Endothelial cell of umbilical vein (primary cell): Measurements from ENCODE around the gene IL18. TPM values are rescaled to one million over a fixed set of nuclear protein-coding genes. Genes with fewer than 3 reads are reported as not detected.

Experiments used
- BruUV-seq: library from RNA; stranded (reverse); fragments of 400-500 nt; replicated peaks from 2 replicates; lab custom pipeline; 2021; lab: Mats Ljungman, UMichigan
- CTCF ChIA-PET: fragments of 300-600, 350-600 bp; sonication (Branson Sonifier 250); formaldehyde crosslinking; loops from one replicate; lab custom pipeline; 2021; ENCODE audit warnings: antibody characterized with exemption, inconsistent platforms; lab: Charles Lee
- POLR2A ChIA-PET: fragments of 300-600, 350-600 bp; sonication (Branson Sonifier 250); formaldehyde crosslinking; loops from one replicate; lab custom pipeline; 2021; ENCODE audit warnings: antibody characterized with exemption, inconsistent platforms; lab: Charles Lee
- DNase-seq: peaks from one replicate; pipeline ENCODE4 v3.0.0-alpha.2; 2011; ENCODE audit warnings: low read depth, low spot score
- FAIRE-seq: peaks from 2 replicates; lab custom pipeline; 2011; peaks lifted over from hg19 to GRCh38; lab: Jason Lieb, UNC
- H2AFZ ChIP-seq: 2 replicates; pipeline ENCODE4 v1.6.0; 2012; ENCODE audit warnings: low read depth, low read length, control low read depth, inconsistent platforms
- H3K27ac ChIP-seq: 2 replicates; pipeline ENCODE4 v1.5.1; 2011; ENCODE audit warnings: low read depth, mild to moderate bottlenecking, control low read depth, low read length, moderate library complexity; ENCODE audit not compliant: insufficient read depth
- H3K27me3 ChIP-seq, 2 experiments: 2 replicates each; pipeline versions ENCODE4 v1.6.0 to v1.6.1; 2011; ENCODE audit warnings: low read length in 2 of 2, mixed read lengths in 1 of 2; ENCODE audit not compliant: control insufficient read depth in 2 of 2, insufficient read depth in 2 of 2
- H3K36me3 ChIP-seq, 2 experiments: 2 replicates in 1 of 2; 3 replicates in 1 of 2; pipeline ENCODE4 v1.5.1; 2011; ENCODE audit warnings: low read length in 2 of 2, mild to moderate bottlenecking in 1 of 2, moderate library complexity in 1 of 2; ENCODE audit not compliant: control insufficient read depth in 2 of 2, insufficient read depth in 2 of 2; ENCODE audit errors: extremely low read depth in 1 of 2
- H3K4me1 ChIP-seq: 3 replicates; pipeline ENCODE4 v1.5.1; 2011; ENCODE audit warnings: mild to moderate bottlenecking, low read length; ENCODE audit not compliant: control insufficient read depth, insufficient read depth; ENCODE audit errors: extremely low read depth
- H3K4me2 ChIP-seq: 2 replicates; pipeline ENCODE4 v1.6.1; 2011; ENCODE audit warnings: low read length, control low read depth, mixed read lengths; ENCODE audit not compliant: insufficient read depth
- H3K4me3 ChIP-seq, 3 experiments: fragments of 200-600 bp in 1 of 3; sonication (generic), shearing (Covaris generic) in 1 of 3; replicated peaks in 1 of 3; 2 replicates each; pipeline ENCODE4 v1.5.1; 2011 to 2016; ENCODE audit warnings: control low read depth in 3 of 3, low read length in 3 of 3, mild to moderate bottlenecking in 2 of 3, inconsistent platforms in 1 of 3, low read depth in 1 of 3, moderate library complexity in 1 of 3; ENCODE audit not compliant: insufficient read depth in 1 of 3
- H3K79me2 ChIP-seq: 2 replicates; pipeline ENCODE4 v1.6.0; 2012; ENCODE audit warnings: low read length, inconsistent platforms; ENCODE audit not compliant: control insufficient read depth, insufficient read depth
- H3K9ac ChIP-seq: replicated peaks from 2 replicates; pipeline ENCODE3; 2011; ENCODE audit warnings: low read length, control low read depth; ENCODE audit not compliant: insufficient read depth; ENCODE audit errors: extremely low read depth
- H3K9me1 ChIP-seq: replicated peaks from 3 replicates; pipeline ENCODE4 v1.6.0; 2011; ENCODE audit warnings: mild to moderate bottlenecking, low read length; ENCODE audit not compliant: control insufficient read depth, insufficient read depth; ENCODE audit errors: extremely low read depth
- H3K9me3 ChIP-seq: replicated peaks from 2 replicates; pipeline ENCODE4 v1.5.1; 2012; ENCODE audit warnings: low read length, inconsistent platforms; ENCODE audit not compliant: control insufficient read depth, insufficient read depth
- H4K20me1 ChIP-seq: replicated peaks from 2 replicates; pipeline ENCODE3; 2011; ENCODE audit warnings: mild to moderate bottlenecking, low read length; ENCODE audit not compliant: control insufficient read depth, insufficient read depth; ENCODE audit errors: extremely low read depth
- EZH2 ChIP-seq: IDR thresholded peaks from 2 replicates; pipeline ENCODE4 v1.6.1; 2012; ENCODE audit warnings: borderline replicate concordance, low read depth, mild to moderate bottlenecking, moderate library complexity, low read length, inconsistent platforms; ENCODE audit not compliant: severe bottlenecking
- FOS ChIP-seq: IDR thresholded peaks from 2 replicates; pipeline ENCODE4 v1.6.1; 2011; ENCODE audit warnings: mild to moderate bottlenecking, low read length, moderate library complexity, borderline replicate concordance; ENCODE audit not compliant: insufficient read depth
- MYC ChIP-seq: IDR thresholded peaks from one replicate; pipeline ENCODE4 v1.6.1; 2011; ENCODE audit warnings: mild to moderate bottlenecking, low read depth, low read length
- dilution Hi-C: fragments of 300-500 bp; cut with MboI; formaldehyde crosslinking; loops from one replicate; pipeline ENCODE4 v1.15.0; 2019; ENCODE audit warnings: low sequenced_read_pairs; ENCODE audit not compliant: extremely low pct_ligation_motif_present
- intact Hi-C: fragments of 100-400 bp; cut with micrococcal nuclease; formaldehyde crosslinking; loops from one replicate; pipeline ENCODE4 v1.10.0; 2022
- polyA plus RNA-seq, 4 experiments: library from polyadenylated mRNA; depleted of rRNA in 3 of 4; stranded (reverse) in 3 of 4; unstranded in 1 of 4; fragments of >200 nt; gene quantifications; 2 replicates each; pipeline versions ENCODE4 v1.2.1 to v1.2.3, GENCODE V29; 2011 to 2012; ENCODE audit warnings: missing spikeins in 1 of 4
- total RNA-seq: library from RNA; stranded (reverse); gene quantifications from 2 replicates; pipeline ENCODE4 v1.2.3, GENCODE V29; 2021
- TF ChIP-seq, protein P1 (sequence below), 2 donors: IDR thresholded peaks; 1 replicate in 1 of 2; 2 replicates in 1 of 2; pipeline ENCODE4 v1.5.1; 2011; ENCODE audit warnings: low read length in 2 of 2, mild to moderate bottlenecking in 2 of 2, moderate library complexity in 2 of 2, control low read depth in 1 of 2, inconsistent platforms in 1 of 2, low read depth in 1 of 2; ENCODE audit not compliant: insufficient read depth in 1 of 2; ENCODE audit errors: extremely low read depth in 1 of 2
- TF ChIP-seq, protein P2 (sequence below): IDR thresholded peaks from 2 replicates; pipeline ENCODE4 v1.6.1; 2011; ENCODE audit not compliant: insufficient read depth, insufficient read length

The IL18 gene
- total and polyA plus RNA-seq, 2 donors (not counting 3 experiments of a cell fraction or from before 2014, with no cell fraction given), result 0.73 to 1.5 TPM

DNA sequence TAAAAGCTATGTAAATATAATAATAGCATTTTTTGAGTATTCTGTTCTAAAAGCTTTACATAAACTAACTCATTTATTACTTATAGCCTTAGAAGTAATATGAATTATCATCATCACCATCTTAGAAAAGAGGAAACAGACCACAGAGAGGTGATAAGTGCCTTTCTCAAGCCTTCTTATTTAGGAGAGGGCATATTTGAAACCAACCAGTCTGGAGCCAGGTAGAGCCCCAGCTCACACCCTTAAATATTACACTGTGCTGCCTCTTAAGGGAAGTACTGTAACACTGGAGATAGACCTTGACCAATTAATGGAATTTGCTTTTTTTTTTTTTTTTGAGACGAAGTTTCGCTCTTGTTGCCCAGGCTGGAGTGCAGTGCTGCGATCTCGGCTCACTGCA, 13.7 kb upstream of the IL18 start:
- H3K4me2 ChIP-seq, result no peak overlapping the region
- no peak for DNase-seq
- BruUV-seq, result no TSS peak
- no peaks in the 10 kb centered on the region for H3K36me3 ChIP-seq
- peaks cover 11% of the 10 kb centered on the region for H3K4me1 ChIP-seq
- no peak overlapping the region for H3K27ac ChIP-seq
- H4K20me1 ChIP-seq, result no peaks in the 10 kb centered on the region
- ChIA-PET CTCF (interaction anchor here (2.7 to 4.0 kb wide), 2 partner anchors 58 to 63 kb away, joined by 27 to 150 read pairs; no protein-coding TSS in a partner anchor), POLR2A (interaction anchor here (0.6 kb wide), 1 partner anchor 69 kb away, joined by 8 read pairs; no protein-coding TSS in a partner anchor)
- H3K9ac ChIP-seq, result no peak overlapping the region
- no peaks in the 10 kb centered on the region for H3K79me2 ChIP-seq
- H3K9me3 ChIP-seq, result no peaks in the 10 kb centered on the region
- no peak for FAIRE-seq
- H3K4me3 ChIP-seq, result no peak overlapping the region
- intact Hi-C loops, result loop anchor here (5.0 kb wide), 1 partner anchor 250 kb away; no protein-coding TSS in a partner anchor
- peaks cover 4 to 6% of the 10 kb centered on the region in 2 experiments for H3K27me3 ChIP-seq
- H3K9me1 ChIP-seq, result no peaks in the 10 kb centered on the region
- TF ChIP-seq EZH2, result no peak
- TF ChIP-seq, protein P1, sequence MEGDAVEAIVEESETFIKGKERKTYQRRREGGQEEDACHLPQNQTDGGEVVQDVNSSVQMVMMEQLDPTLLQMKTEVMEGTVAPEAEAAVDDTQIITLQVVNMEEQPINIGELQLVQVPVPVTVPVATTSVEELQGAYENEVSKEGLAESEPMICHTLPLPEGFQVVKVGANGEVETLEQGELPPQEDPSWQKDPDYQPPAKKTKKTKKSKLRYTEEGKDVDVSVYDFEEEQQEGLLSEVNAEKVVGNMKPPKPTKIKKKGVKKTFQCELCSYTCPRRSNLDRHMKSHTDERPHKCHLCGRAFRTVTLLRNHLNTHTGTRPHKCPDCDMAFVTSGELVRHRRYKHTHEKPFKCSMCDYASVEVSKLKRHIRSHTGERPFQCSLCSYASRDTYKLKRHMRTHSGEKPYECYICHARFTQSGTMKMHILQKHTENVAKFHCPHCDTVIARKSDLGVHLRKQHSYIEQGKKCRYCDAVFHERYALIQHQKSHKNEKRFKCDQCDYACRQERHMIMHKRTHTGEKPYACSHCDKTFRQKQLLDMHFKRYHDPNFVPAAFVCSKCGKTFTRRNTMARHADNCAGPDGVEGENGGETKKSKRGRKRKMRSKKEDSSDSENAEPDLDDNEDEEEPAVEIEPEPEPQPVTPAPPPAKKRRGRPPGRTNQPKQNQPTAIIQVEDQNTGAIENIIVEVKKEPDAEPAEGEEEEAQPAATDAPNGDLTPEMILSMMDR (IDR thresholded peaks at IDR 0.05; ENCODE audit: extremely low read depth in 1 of 2, insufficient read depth in 1 of 2, low read depth in 1 of 2, low read length in 2 of 2), result no peak
- no peak for TF ChIP-seq MYC
- TF ChIP-seq, protein P2, sequence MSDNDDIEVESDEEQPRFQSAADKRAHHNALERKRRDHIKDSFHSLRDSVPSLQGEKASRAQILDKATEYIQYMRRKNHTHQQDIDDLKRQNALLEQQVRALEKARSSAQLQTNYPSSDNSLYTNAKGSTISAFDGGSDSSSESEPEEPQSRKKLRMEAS, result no peak
- no peak for TF ChIP-seq FOS
- H2AFZ ChIP-seq, result no peak overlapping the region
- dilution Hi-C loops, result no loop called here
